Adrenal gland (tissue), 5 donors: Measurements from ENCODE around the gene PLBD2.

Experiments used
- CTCF ChIP-seq, 6 experiments: fragments of 450-650 bp in 4 of 6; fragments of 200-600 bp in 2 of 6; sonication (generic) in 1 of 6; IDR thresholded peaks; 1 replicate in 5 of 6; 2 replicates in 1 of 6; pipeline versions ENCODE4 v1.5.1 to v1.8.0; 2016 to 2021; ENCODE audit warnings: antibody characterized with exemption in 6 of 6, mild to moderate bottlenecking in 2 of 6, moderate library complexity in 1 of 6
- POLR2A ChIP-seq, 2 donors: fragments of 450-650 bp; IDR thresholded peaks; one replicate each; pipeline ENCODE4 v1.6.1; 2017; ENCODE audit warnings: antibody characterized with exemption in 2 of 2, mild to moderate bottlenecking in 2 of 2, moderate library complexity in 1 of 2
- donor health status: DM: no; HTN: no; CAD: no.

DNA sequence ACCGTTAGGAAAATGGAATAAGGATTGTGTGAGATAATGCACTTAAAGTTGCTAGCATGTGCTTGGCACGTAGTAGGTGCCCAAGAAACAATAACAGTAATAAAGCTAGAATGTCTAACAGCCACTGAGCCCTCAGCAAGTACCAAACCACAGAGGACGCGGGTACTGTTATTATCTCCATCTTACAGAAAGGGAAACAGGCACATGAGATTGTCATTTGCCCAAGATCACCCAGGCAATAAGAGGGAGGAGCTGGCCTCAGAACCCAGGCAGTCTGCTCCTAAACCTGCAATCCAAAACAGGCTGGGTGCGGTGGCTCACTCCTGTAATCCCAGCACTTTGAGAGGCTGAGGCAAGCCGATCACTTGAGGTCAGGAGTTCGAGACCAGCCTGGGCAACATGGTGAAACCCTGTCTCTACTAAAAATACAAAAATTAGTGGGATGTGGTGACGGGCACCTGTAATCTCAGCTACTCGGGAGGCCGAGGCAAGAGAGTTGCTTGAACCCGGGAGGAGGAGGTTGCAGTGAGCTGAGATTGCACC is 50.4 kb downstream of the PLBD2 start:
- TF ChIP-seq CTCF (IDR thresholded peaks at IDR 0.05) (no peak), POLR2A (IDR thresholded peaks at IDR 0.05) (no peak)
